HG02571 (cell line): Measurements from ENCODE around the gene UPK2.

Source experiments
- ATAC-seq: cut with Tn5 transposase; IDR thresholded peaks from one replicate; pipeline ENCODE4 v1.9.1; 2021; ENCODE audit warnings: mild to moderate bottlenecking, moderate library complexity; ENCODE audit not compliant: unreplicated experiment

The UPK2 gene

DNA sequence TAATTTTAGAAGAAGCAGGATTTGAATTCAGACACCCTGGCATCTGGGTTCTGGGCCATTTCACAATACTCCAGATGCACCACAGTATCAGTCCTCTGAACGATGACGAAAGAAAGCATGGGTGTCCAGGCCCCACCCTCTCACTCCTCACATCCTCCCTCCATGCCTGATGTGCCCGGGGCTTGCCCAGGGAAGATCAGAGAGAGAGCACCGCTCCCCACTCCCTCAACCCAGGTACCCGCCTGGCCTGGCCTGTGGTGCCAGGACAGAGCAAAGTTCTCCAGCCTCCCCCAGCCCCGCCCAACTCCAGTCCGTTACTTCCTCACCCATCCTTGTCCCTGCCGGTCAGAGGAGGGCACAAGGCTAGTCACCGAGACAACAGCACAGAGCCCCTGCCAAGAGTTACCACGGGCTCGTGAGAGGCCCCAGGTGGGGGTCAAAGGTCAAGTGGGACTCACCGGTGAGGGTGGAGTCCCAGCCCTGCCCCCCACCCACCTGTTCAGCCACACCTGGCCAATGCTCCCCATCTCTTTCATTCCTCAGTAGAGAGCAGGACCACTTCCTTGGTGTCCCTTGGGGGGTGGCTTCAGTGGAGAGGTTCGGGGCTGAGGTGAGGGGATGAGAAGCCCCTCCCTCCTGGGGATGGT, 38.5 kb upstream of the UPK2 start:
- no peak for ATAC-seq

DNA sequence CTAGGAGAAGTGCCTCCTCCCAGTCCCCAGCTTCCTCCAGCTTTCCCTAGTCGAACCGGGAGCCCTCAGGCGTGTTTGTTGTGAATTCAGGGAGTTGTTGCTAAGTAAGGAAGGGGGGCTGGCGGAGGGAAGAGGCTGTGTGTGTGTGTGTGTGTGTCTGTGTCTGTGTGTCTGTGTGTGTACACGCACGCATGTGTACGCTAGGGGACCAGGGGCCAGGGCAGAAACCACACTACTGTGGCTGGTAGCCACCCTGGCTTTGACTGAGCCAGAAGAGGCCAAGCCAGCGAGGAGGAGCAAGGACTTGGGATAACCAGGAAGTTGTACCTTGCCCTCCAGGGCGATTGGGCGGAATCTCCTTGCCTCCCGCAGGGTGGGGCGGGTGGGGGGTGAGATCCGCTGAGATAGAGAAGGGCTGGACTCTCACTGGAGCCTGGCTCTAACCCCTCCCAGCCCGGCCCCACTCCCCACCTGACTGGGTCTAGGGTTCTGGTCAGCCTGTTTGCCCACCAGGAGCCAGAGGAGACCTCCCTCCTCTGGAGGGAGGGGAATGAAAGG, 37.9 kb upstream of the UPK2 start:
- no peak for ATAC-seq

GRCh38 chr11:118918686-118919280, 37.3 kb upstream of the UPK2 start:
- no peak for ATAC-seq

GRCh38 chr11:118921121-118921928, 34.8 kb upstream of the UPK2 start:
- ATAC-seq = no peak

DNA sequence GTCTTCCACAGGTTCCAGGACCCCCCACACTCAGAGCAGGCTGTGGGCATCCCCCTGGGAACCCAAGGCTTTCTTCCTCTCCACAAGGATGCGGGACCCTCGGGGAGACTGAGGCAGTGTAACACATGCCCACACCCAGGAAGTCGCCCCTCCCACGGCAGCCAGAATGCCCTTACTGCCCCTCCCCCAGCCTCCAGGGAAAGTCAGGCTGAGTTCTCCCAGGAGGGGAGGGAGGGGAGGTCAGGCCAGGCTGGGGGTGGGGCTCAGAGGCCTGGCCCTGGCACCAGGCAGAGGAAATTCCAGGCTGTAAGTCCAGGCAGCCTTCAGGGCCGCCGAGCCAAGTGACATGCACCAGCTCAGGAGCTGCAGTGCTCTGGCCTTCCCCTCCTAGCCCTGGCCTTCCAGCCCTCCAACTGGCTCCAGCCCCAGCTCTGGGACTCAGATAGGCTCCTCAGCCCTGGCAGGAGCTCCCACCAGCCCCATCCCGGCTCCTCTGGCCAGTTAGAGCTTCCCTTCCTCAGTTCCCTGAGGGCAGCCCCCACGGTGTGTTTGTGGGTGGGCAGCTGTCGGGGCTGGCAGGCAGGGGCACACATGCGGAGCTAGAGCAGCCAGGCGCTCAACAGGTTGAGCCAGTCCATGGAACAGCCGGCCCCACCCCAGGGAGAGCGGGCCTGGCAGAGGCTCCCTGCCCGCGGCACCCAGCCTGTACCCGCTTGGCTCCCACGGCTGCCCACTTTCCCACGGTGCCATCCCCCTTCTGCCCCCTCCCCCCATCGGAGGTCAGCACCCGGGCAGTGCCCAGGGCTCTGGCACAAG, 34.0 kb upstream of the UPK2 start:
- no peak for ATAC-seq

- no peak for ATAC-seq
These were observed 33.1 kb upstream of the UPK2 start for GRCh38 chr11:118922745-118923627.

DNA sequence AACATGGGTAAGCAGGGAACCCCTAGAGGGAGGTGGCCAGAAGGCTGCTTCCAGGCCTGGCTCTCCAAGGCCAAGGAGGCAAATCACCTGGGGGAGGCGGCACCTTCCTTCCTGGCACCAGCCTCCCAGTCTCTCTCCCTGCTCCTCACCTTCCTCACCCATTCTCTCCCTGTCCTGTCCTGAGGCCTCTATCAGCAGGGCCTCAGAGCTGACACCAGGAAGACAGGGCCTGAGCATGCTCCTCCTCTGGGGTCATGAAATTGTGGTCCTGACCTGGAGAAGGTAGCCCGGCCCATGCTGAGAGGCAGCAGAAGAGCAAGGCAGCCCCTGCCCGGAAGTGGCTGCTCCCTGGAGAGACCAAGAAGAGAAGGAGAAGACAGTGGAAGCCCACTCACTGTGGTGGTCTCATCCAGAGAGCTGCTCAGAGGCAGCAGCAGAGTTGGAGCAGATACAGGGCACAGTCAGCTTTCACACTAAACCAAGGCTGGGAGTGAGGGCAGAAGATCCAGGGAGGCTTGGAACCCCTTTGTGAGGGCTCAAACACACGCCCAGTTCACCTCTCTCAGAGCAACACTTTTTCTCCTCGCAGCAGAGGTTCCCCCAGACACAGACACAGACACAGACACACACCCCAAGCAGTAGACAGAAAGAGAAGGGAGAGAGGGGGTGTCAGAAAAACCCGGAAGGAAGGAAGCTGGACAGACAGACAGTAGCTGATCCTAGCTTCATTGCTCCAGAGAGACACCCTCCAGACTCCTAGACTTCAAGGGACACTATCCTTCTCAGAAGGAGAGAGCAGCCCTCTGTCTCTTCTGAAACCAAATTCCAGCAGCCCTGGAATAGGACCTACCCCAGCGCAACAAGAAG, 32.1 kb upstream of the UPK2 start:
- no peak for ATAC-seq

DNA sequence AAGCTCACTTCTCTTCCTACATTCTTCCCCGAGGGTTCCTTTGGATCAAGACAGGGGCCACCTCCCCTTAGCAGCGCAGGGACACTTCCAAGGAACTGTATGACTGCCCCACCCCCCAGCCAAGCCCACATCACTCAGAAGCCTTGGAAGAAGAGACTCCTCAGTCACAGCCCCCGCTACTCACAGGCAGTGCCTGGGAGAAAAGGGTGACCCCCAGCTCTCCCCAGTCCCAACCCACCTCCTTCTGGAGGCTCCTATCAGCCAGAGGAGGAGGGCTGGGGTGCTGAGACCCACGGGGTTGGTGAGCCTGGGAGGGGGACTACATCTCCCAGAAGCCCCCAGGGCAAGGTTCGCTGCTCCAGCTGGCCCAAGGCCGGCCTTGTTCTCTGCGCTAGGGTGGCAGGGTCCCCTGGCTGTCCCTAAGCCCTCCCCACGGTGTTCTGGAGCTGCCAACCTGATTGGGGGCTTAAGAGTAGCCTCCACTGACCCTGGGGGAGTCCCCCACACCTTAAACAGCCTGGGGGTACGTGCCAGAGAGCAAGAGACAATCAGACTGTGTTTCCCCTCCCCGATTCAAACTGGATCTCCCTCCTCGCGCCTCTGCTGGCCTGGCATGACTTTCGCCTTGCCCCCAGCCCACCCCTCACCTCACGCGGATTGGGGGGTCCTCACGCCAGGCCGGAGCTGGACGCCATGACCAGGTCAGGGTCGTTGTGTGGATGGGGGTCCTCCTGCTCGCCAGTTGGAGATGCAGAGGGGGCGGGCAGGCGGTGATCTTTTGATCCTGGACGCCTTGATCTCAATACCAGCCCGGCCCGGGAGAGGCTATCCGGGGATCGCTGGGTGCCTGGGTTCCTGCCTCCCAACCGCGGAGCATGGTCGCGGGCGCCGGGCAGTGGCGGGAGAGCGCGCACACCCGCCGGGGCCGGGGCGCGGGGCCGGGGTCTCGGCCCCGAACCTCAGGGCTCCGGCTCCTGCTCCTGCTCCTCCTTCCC, 31.2 kb upstream of the UPK2 start:
- no peak for ATAC-seq

DNA sequence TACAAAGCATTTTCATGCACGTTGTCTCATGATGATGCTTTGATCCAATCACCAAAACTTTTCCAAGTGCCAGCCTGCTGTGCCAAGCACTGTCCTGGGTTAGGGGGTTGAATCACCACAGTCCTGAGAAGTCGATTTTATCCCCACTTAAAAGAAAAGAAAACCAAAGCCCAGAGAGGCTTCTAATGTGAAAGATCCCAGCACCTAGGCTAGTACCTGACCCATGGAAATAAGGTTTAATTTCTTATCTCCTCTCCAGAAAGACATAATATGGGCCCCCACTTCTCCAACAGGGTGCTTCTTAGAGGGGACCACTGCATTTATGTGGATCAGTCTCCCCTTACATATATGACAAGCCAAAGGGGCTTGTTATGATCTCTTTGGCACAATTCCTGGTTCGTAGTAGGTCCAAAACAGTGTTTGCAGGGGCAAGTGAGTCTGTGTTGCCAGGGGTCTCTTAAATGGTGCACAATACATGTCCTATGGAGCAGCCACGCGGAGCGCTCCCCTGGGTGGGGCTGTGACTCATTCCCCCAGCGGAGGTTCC, 28.5 kb upstream of the UPK2 start:
- ATAC-seq = no peak

- peak; percentile 43 for ATAC-seq
These were observed 27.8 kb upstream of the UPK2 start for GRCh38 chr11:118928101-118928869.

DNA sequence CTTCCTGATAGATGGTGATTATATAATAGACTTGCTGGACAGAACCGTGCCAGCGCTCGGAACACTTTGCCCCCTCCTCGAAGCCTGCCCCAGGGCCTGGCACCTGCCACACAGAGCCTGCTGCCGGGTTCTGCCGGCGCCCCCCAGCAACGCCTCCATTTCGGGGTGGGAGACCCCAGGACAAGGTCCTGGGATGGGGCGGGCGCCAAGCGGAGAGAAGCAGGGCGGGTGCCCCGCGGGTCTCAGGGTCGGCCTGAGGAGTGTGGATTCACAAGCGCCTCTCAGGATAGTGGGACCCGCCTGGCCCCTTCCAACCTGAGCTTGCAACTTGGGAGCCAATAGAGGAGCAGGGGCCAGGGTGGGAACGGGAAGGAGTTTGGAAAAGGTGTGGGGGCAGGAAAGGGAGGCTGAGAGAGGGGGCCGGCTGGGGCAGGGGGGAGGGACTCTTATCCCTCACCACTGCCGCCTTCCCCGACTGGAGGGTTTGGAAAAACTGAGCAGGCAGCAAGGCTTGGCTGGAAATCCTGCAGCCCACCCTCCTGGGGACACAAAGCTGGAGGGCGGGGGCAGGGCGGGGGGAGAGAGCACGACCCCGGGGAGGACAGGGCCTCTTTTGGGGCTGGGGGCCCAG, 27.1 kb upstream of the UPK2 start:
- no peak for ATAC-seq

- ATAC-seq = no peak
These were observed 26.5 kb upstream of the UPK2 start for GRCh38 chr11:118929501-118930093.

GRCh38 chr11:118930094-118930712, 25.9 kb upstream of the UPK2 start:
- no peak for ATAC-seq

GRCh38 chr11:118931571-118931970, 24.5 kb upstream of the UPK2 start:
- ATAC-seq = no peak

DNA sequence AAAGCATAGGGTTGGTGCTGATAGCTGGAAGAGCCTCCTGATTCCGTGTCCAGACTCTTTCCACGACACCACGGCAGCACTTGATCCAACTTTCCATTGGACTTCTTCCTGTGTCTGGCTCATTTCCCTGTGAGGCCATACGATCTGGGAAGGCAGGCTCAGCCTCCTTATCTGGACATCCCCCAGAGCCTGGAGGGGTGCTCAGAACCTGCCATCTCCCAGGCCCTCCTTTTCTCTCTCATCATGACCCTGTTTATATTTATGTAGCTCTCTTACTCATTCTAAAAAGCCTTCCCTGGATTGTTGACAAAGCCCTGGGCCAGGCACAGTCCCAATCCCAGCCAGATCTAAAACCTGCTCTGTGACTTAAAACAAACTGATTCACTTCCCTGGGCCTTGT, 22.6 kb upstream of the UPK2 start:
- ATAC-seq = no peak

DNA sequence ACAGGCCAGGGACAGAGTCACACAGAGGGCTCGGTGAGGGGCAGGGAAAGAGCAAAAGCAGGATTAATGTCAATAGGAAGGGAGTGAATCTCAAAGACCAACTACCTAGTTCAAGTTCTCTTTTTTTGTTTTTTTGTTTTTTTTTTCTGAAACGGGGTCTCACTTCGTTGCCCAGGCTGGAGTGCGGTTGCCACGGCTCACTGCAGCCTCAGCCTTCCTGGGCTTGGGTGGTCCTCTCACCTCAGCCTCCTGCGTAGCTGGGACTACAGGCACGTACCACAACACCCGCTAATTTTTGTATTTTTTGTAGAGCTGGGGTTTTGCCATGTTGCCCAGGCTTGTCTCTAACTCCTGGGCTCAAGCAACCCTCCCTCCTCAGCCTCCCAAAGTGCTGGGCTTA, 20.7 kb upstream of the UPK2 start:
- no peak for ATAC-seq
